Measurements from ENCODE around the gene CPNE1.

CPNE1 gene

DNA sequence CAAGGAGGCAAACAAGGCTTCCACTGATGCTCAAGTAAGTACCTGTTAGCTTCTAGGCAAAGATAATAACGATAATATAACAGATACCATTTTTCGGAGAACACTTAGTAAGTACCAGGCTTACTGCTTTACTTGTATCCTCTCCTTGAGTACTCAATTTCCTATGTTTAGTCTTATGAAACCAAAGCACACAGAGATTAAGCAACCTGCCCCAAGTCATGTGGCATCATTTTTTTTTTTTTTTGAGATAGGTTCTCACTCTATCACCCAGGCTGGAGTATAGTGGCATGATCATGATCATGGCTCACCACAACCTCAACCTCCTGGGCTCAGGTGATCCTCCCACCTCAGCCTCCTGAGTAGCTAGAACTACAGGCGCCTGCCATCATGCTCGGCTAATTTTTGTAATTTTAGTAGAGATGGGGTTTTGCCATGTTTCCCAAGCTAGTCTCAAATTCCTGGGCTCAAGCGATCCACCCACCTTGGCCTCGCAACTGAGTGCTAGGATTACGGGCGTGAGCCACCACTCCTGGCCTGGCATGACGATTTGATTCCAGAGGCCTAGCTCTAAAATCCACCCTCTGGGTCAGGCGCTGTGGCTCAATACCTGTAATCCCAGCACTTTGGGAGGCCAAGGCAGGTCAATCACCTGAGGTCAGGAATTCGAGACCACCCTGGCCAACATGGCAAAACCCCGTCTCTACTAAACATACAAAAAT, 35.1 kb downstream of the CPNE1 start:
- DNase-seq (ENCODE audit: low read depth in 2 of 2) = no peak
- TF ChIP-seq, protein P1, sequence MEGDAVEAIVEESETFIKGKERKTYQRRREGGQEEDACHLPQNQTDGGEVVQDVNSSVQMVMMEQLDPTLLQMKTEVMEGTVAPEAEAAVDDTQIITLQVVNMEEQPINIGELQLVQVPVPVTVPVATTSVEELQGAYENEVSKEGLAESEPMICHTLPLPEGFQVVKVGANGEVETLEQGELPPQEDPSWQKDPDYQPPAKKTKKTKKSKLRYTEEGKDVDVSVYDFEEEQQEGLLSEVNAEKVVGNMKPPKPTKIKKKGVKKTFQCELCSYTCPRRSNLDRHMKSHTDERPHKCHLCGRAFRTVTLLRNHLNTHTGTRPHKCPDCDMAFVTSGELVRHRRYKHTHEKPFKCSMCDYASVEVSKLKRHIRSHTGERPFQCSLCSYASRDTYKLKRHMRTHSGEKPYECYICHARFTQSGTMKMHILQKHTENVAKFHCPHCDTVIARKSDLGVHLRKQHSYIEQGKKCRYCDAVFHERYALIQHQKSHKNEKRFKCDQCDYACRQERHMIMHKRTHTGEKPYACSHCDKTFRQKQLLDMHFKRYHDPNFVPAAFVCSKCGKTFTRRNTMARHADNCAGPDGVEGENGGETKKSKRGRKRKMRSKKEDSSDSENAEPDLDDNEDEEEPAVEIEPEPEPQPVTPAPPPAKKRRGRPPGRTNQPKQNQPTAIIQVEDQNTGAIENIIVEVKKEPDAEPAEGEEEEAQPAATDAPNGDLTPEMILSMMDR (IDR thresholded peaks at IDR 0.05; ENCODE audit: low read depth, low read length) = no peak
- no peak overlapping the region for H3K4me3 ChIP-seq (replicated peaks in 1 of 2; ENCODE audit: low read depth in 2 of 2, low read length in 2 of 2)

DNA sequence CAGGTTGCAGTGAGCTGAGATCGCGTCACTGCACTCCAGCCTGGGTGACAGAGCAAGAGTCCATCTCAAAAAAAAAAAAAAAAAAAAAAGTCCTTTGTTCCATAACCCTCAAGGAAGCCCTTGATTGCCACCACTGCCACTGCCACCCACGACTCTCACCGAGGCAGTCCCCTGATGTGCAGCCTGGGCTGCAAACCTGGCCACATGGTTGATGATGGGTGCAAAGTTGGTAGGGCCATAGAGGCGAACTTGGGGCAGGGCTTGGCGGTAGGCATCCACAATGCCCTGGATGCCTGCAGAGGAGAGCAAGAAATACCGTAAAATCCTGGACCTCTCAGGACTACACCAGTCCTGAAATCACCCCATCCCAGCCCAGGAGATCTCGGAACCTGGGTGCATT, 37.6 kb downstream of the CPNE1 start:
- TF ChIP-seq, protein P1 (IDR thresholded peaks at IDR 0.05; ENCODE audit: low read depth, low read length) = no peak
- no peak overlapping the region for H3K4me3 ChIP-seq (replicated peaks in 1 of 2; ENCODE audit: low read depth in 2 of 2, low read length in 2 of 2)
- no peak for DNase-seq (ENCODE audit: low read depth in 2 of 2)

DNA sequence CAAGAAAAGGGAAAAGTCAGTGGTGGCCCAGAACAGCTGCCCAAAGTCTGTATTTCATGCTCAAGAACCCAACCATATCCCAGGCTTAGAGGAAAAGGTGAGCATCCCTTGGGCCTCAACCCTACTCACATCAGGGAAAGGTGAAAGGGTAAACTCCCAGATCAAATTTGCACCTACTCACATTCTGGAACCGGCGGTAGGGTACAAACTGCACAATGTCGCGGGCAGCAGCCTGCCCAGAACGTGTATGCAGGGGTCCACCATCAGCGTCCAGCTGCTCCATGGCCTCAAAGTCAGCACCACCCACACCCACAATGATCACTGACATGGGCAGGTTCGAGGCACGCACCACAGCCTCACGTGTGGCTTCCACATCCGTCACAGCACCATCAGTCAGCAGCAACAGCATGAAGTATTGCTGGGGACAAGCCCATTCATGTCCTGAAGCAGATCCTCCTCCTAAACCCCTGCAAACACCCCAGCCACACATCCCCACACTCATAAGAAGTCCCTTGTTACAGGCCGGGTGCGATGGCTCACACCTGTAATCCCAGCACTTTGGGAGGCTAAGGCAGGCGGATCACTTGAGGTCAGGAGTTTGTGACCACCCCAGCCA, 38.2 kb downstream of the CPNE1 start:
- H3K4me3 ChIP-seq (replicated peaks in 1 of 2; ENCODE audit: low read depth in 2 of 2, low read length in 2 of 2) = no peak overlapping the region
- no peak for DNase-seq (ENCODE audit: low read depth in 2 of 2)
- TF ChIP-seq, protein P1 (IDR thresholded peaks at IDR 0.05; ENCODE audit: low read depth, low read length) = no peak

DNA sequence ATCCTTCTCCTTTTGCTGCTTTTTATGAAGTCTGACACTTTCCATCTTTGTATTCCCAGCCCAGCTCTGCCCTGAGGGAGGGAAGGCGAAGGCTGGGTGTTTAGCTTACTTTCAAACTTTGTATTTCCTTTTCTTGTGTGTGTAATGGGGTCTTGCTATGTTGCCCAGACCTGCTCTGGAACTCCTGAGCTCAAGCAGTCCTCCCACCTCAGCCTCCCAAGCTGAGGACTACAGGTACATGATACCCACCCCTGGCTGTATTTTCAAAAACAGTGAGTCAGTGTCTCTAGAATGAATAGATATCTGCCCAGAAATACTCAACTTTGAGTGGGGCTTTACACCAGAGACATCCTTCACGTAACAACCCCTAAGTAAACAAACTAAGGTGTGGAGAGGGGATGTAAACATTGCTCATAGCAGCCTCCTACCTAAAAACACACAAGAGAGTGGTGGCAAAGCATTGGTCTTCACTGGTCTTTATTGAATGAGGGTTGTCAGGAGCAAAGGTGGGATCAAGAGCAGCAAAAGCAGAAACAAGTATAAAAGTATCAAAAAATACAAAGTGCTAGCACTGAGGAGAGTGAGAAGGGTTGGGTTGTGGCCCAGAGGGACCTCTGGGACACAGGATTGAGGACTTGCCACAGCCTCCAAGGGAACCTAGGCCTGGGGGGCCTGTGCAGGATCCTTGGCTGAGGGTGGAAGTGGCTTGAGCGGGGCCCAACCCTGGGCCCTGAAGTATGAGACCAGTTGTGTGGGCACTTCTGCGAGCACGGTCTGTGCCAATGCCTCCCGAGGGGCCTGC, 38.9 kb downstream of the CPNE1 start:
- DNase-seq (ENCODE audit: low read depth in 2 of 2) = no peak
- TF ChIP-seq, protein P1 (IDR thresholded peaks at IDR 0.05; ENCODE audit: low read depth, low read length) = no peak

DNA sequence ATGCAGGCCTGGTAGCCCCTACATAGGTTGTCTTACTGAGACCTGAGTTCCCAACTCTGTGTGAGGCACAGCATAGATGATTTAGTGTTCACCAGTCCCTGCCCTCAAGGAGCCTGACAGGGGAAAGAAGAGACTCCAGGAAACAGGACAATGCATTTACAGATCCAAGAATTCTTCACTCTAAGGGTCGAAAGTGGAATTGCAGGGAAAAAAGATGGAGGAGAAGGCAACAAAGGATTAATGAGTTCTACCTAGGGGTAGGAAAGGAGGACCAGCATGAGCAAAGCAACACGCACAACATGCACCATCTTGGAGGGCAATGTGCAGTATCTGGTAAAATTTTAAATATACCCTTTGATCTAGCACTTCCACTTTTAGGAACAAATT, 43.1 kb downstream of the CPNE1 start:
- TF ChIP-seq, protein P1 (IDR thresholded peaks at IDR 0.05; ENCODE audit: low read depth, low read length) = no peak
- H3K4me3 ChIP-seq (replicated peaks in 1 of 2; ENCODE audit: low read depth in 2 of 2, low read length in 2 of 2) = no peak overlapping the region
- DNase-seq (ENCODE audit: low read depth in 2 of 2) = no peak

More for the DNA sequence above, 38.9 kb downstream of the CPNE1 start:
- H3K4me3 ChIP-seq (replicated peaks in 1 of 2; ENCODE audit: low read depth in 2 of 2, low read length in 2 of 2) = no peak overlapping the region

DNA sequence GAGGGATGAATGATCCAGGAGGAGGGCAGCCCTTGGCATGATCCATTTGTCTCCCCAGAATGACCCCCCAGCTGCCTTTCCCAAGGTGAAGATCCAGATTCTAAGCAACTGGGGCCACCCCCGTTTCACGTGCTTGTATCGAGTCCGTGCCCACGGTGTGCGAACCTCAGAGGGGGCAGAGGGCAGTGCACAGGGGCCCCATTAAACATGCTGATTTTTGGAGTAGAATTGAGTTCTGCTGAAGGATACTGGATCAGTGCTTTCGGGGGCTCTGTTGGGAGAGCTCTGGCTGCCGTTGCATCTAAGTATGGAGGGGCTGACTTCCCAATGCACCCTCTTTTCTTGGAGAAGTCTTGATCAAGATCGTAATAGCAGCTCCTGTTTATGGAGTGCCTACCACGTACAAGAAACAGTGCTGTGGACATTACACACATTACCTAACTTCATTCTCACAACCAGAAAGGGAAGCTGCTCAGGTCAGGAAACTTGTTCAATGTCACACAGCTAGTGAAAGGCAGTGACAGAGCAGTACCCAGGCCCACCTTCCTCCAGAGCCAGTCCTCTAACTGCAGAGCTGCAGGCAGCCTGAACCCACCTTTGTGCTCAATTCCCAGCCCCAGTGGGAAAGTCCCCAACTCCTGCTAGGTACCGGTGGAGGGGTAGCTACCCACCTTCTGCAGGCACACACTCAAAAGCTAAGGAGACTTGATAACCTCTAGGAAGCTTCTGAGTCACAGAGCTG, 43.7 kb downstream of the CPNE1 start:
- TF ChIP-seq, protein P1 (IDR thresholded peaks at IDR 0.05; ENCODE audit: low read depth, low read length) = no peak
- no peak for DNase-seq (ENCODE audit: low read depth in 2 of 2)
- H3K4me3 ChIP-seq (replicated peaks in 1 of 2; ENCODE audit: low read depth in 2 of 2, low read length in 2 of 2) = no peak overlapping the region
